Immature natural killer cell (primary cell): Measurements from ENCODE around the gene TOP2B. TPM values are rescaled to one million over a fixed set of nuclear protein-coding genes. Genes with fewer than 3 reads are reported as not detected.
A peak's percentile ranks its signal among the peaks of the same experiment; 100 is the strongest.

ENCODE experiments used
- DNase-seq, 3 donors: peaks; one replicate each; pipeline ENCODE4 v3.0.0; 2022; ENCODE audit warnings: mixed read lengths in 1 of 3
- H3K27ac Mint-ChIP-seq, 6 donors: one replicate each; pipeline ENCODE4 v1.8.0; 2020; ENCODE audit warnings: mixed read lengths in 6 of 6, mild to moderate bottlenecking in 5 of 6, inconsistent platforms in 4 of 6, moderate library complexity in 3 of 6
- H3K27me3 Mint-ChIP-seq, 3 donors: one replicate each; pipeline ENCODE4 v1.8.0; 2020 to 2021; ENCODE audit warnings: low read depth in 3 of 3, mild to moderate bottlenecking in 3 of 3, mixed read lengths in 3 of 3, moderate library complexity in 3 of 3, inconsistent platforms in 1 of 3
- H3K36me3 Mint-ChIP-seq, 3 donors: one replicate each; pipeline ENCODE4 v1.8.0; 2020; ENCODE audit warnings: mixed read lengths in 3 of 3, inconsistent platforms in 2 of 3, mild to moderate bottlenecking in 2 of 3
- H3K4me1 Mint-ChIP-seq, 2 donors: one replicate each; pipeline ENCODE4 v1.8.0; 2020; ENCODE audit warnings: inconsistent platforms in 2 of 2, mild to moderate bottlenecking in 2 of 2, mixed read lengths in 2 of 2, moderate library complexity in 1 of 2
- H3K4me3 Mint-ChIP-seq, 5 donors: one replicate each; pipeline ENCODE4 v1.8.0; 2020; ENCODE audit warnings: mild to moderate bottlenecking in 5 of 5, mixed read lengths in 5 of 5, inconsistent platforms in 3 of 5, moderate library complexity in 3 of 5
- H3K9me3 Mint-ChIP-seq, 6 donors: one replicate each; pipeline ENCODE4 v1.8.0; 2020; ENCODE audit warnings: mild to moderate bottlenecking in 6 of 6, mixed read lengths in 6 of 6, inconsistent platforms in 4 of 6, moderate library complexity in 3 of 6
- polyA plus RNA-seq, 3 donors: library from polyadenylated mRNA; unstranded; fragments of 300-500 nt; fragmentation: Illumina TruSeq; gene quantifications; one replicate each; pipeline ENCODE4 v1.2.3, GENCODE V29; 2021

The TOP2B gene
- 10 to 100 TPM; 31.8 to 84.5 (median 45.7) TPM for polyA plus RNA-seq

DNA sequence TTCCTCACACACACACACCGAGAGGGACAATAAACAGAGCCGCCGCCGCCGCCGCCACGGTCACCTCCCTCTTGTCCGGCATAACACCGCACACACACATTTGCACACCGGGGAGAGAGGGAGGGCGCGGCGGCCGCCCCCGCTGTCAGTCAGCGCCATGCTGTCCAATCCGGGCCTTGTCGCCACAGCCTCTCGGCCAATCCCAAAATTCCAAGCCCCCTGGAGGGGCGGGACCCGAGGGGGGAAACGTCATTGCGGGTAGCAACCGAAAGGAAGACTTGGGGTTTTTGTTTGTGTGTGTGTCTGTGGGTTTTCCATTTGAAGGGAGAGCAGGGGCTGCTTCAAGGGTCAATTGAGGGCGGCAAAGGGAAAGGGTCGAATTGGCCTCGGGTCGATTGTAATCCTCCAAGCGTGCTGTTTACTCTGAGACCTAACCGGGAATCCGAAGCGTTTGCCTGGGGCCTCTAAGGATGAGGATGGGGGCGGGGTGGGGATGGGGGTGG is at the start of gene TOP2B:
Gene TOP2B (minus strand): TSS at position 96 of the 503 bp plus-strand sequence. CDS start 610 bp downstream, outside the sequence.
- Mint-ChIP-seq H3K4me1 (peaks cover 48 to 62% of the 10 kb centered on the region in 2 donors), H3K27ac (peak within 1 kb of the TSS; percentile 97 to 100 (median 99)), H3K36me3 (peaks cover 0 to 3% (median 0%) of the 10 kb centered on the region in 3 donors), H3K27me3 (peaks cover 15 to 20% (median 16%) of the 10 kb centered on the region in 3 donors), H3K4me3 (peak within 1 kb of the TSS; percentile 92 to 100 (median 98)), H3K9me3 (no peaks in the 10 kb centered on the region)
- DNase-seq, result peak; percentile 96 to 98 (median 97)

DNA sequence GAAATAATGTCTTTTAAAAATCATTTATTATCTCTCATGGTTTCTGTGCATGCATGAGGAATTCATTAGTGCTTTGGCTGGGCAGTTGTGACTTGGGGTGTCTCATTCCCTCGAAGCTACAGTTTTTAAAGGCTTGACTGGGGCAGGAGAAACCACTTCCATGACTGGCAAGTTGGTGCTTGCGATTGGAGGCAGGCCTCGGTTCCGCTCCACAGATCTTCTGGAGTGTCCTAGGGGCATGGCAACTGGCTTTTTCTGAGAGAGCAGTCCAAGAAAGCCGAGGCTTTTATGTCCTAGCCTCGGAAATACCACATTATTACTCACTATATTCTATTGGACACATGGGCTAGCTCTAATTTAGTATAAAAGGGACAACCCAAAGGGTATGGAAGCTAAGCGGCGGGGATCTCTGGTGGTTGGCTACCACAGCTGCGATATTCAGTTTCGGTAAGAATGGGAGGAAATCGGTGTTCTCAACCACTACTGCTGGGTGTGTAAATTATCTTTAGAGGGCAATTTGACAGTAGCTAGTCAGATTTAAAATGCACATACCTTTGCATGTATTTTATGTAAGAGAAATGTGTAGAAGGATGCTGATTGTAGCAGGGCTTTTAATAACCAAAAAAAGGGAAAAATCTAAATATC is 48.8 kb upstream of the TOP2B start:
- Mint-ChIP-seq H3K4me3 (no peak overlapping the region), H3K36me3 (peaks cover 3 to 10% (median 7%) of the 10 kb centered on the region in 3 donors), H3K9me3 (no peaks in the 10 kb centered on the region), H3K4me1 (no peaks in the 10 kb centered on the region), H3K27ac (no peak overlapping the region), H3K27me3 (peaks cover 0 to 7% (median 0%) of the 10 kb centered on the region in 3 donors)
- no peak for DNase-seq

DNA sequence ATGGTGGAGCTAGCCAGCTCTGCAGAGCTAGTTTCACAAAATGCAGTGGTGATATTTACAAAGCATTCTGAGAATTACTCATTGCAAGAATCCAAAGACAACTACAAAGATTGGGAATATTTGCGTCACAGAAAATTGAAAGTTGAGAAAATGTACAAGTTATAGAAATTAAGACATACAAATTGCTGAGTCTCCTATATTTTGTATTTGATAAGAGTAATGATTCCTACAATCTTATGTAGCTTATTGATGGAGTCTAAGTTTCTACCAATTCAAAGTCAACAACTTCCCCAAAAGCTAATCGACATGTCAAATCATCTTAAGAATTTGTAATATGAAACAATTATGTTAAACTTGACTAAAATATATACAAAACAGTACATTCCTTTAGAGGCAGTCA is 46.4 kb upstream of the TOP2B start:
- Mint-ChIP-seq H3K4me3 (no peak overlapping the region), H3K36me3 (no peaks in the 10 kb centered on the region), H3K9me3 (no peaks in the 10 kb centered on the region), H3K27ac (no peak overlapping the region), H3K4me1 (no peaks in the 10 kb centered on the region), H3K27me3 (peaks cover 0 to 8% (median 4%) of the 10 kb centered on the region in 3 donors)
- no peak for DNase-seq

DNA sequence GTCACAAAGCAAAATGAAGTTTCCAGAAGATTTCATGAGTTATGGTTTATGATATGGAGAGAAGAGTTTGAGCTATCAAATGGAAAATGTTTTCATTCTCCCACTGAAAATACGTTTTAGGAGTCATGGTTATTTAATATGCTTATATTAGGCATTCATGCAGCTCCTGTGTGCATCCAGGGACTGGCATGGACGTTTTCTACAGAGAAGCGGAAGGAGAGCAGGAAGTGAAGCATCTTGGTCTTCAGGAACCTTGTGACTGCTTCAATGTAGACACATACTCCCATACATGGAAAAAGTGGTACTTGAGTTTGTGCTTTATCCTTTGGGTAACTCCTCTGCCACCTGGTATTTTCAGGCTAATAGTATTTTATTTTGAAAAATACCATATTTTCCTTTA is 43.3 kb upstream of the TOP2B start:
- no peaks in the 10 kb centered on the region for H3K4me1 Mint-ChIP-seq
- DNase-seq, result no peak
- no peaks in the 10 kb centered on the region for H3K36me3 Mint-ChIP-seq
- no peak overlapping the region for H3K4me3 Mint-ChIP-seq
- H3K27me3 Mint-ChIP-seq, result peaks cover 0 to 9% (median 8%) of the 10 kb centered on the region in 3 donors
- H3K27ac Mint-ChIP-seq, result no peak overlapping the region
- H3K9me3 Mint-ChIP-seq, result no peaks in the 10 kb centered on the region

DNA sequence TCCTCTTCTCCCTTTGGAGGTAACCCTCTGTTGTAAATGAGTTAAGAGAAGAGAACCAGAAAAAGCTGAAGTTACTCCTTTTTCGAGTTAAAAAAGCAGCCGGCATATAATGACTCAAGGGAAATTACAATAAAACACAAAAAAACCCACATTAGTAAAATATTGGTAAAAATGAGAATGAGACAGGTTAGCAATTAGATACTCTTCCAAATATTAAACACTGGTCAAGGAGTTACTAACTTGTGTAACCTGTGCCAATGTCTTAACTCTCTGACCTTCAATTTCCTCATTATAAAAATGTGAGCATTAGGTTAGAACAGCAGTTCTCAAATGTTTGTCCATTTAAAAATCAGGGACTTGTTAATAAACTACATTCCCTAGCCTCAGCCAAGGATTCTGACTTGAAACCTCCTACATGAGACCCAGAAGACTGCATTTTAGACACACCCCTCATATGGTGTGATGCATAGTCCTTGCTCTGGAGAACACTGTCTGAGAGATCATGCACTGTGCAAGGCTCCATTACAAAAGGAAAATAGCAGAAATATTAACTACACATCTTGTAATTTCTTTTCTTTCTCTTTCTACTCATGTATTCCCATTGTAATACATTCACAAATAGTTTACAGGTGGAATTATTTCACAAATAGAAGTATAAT is 42.7 kb upstream of the TOP2B start:
- Mint-ChIP-seq H3K4me1 (no peaks in the 10 kb centered on the region), H3K36me3 (no peaks in the 10 kb centered on the region), H3K27ac (no peak overlapping the region), H3K9me3 (no peaks in the 10 kb centered on the region), H3K4me3 (no peak overlapping the region), H3K27me3 (peaks cover 0 to 9% (median 8%) of the 10 kb centered on the region in 3 donors)
- no peak for DNase-seq

DNA sequence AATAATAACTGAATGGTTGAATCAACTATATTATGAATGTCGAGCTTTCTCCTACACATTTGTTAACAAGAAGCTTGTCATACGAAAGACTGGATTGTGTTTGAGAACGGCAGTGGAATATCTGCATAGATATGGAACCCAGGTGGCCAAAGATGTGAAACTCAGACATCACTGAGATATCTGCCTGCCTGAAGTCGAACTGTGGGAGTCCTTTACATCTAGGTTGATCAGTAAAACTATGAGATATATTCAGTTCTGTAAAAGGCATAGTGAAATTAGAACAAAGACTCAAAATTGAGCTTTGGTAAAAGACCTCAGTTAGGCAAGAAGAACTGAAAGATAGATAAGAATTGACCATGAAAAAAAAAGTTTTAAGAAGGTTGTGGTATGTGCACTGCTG is 41.5 kb upstream of the TOP2B start:
- H3K4me3 Mint-ChIP-seq, result no peak overlapping the region
- DNase-seq, result no peak

DNA sequence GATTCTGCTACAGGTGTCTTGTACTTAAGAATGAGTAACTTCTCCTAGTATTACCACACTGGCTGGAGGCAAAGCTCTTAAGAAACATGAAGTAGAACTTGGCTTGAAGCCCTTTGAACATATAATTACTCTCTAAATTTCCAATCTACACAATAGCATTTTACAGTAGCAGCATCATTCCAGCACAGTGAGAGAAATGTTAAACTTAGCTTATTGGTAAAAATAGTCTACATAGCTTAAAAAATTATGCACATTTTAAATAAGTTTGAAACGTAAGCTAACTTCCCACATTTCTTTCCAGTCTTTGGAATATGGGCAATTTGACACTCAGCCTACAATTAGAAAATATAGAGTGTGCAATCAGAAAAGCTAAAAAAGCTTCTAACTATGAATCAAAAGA is 32.8 kb upstream of the TOP2B start:
- Mint-ChIP-seq H3K4me3 (no peak overlapping the region), H3K4me1 (no peaks in the 10 kb centered on the region), H3K27ac (no peak overlapping the region), H3K9me3 (no peaks in the 10 kb centered on the region), H3K27me3 (peaks cover 0 to 4% (median 3%) of the 10 kb centered on the region in 3 donors), H3K36me3 (no peaks in the 10 kb centered on the region)
- DNase-seq, result no peak

More for the DNA sequence above, 41.5 kb upstream of the TOP2B start:
- Mint-ChIP-seq H3K36me3 (no peaks in the 10 kb centered on the region), H3K9me3 (no peaks in the 10 kb centered on the region), H3K27me3 (peaks cover under 1 to 9% (median 8%) of the 10 kb centered on the region in 3 donors), H3K4me1 (no peaks in the 10 kb centered on the region), H3K27ac (no peak overlapping the region)

DNA sequence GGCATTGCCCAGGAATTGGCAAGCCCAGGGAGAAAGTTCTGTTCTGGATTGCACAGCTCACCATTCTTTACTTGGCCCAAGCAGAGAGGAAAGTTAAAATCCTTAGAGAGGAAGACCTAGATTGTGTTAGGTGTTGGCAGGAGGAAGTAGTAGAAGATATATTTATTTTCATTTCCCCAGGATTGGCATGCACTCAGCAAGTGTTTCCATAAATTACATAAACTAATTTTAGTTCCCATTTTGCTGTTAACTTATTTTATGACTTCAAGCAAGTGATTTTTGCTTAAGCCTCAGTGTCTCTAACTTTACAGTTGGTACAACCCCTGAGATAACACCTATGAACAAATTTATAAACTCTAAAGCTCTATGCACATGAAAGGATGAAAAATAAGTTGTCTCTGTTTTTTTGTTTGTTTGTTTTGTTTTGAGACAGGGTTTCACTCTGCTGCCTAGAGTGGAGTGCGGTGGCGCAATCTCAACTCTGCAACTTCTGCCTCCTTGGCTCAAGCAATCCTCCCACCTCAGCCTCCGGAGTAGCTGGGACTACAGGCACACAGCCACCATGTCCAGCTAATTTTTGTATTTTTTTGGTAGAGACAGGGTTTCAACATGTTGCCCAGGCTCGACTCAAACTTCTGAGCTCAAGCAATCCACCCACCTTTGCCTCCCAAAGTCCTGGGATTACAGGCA is 31.2 kb upstream of the TOP2B start:
- H3K27ac Mint-ChIP-seq, result no peak overlapping the region
- peaks cover 2 to 3% (median 2%) of the 10 kb centered on the region in 3 donors for H3K27me3 Mint-ChIP-seq
- DNase-seq, result no peak
- no peaks in the 10 kb centered on the region for H3K36me3 Mint-ChIP-seq
- H3K4me1 Mint-ChIP-seq, result no peaks in the 10 kb centered on the region
- no peaks in the 10 kb centered on the region for H3K9me3 Mint-ChIP-seq
- H3K4me3 Mint-ChIP-seq, result no peak overlapping the region

- Mint-ChIP-seq H3K9me3 (no peaks in the 10 kb centered on the region), H3K4me1 (no peaks in the 10 kb centered on the region), H3K27ac (no peak overlapping the region), H3K4me3 (no peak overlapping the region), H3K36me3 (peaks cover 0 to 2% (median 0%) of the 10 kb centered on the region in 3 donors), H3K27me3 (peaks cover 2 to 4% (median 3%) of the 10 kb centered on the region in 3 donors)
- no peak for DNase-seq
Measured at GRCh38 chr3:25693238-25693637, 28.5 kb upstream of the TOP2B start.

DNA sequence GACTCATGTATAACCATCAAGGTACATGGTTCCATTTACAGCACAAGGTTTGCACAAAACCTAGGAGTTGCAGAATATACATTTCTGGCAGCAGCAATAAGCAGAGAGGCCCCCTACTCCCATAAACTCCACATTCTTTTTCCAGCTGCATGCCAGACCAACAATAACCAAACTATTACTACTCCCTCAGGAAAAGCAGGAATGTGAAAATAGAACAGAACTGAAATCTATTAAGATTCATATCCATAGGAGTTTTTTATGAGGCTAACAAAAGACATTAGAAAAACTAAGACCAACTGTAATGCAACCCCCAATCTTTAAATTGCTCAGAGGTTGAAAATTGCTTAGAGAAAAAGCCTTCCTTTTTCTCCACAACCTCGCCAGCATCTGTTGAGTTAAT is 27.6 kb upstream of the TOP2B start:
- peaks cover 3 to 5% (median 4%) of the 10 kb centered on the region in 3 donors for H3K27me3 Mint-ChIP-seq
- no peak overlapping the region for H3K4me3 Mint-ChIP-seq
- H3K4me1 Mint-ChIP-seq, result no peaks in the 10 kb centered on the region
- no peaks in the 10 kb centered on the region for H3K9me3 Mint-ChIP-seq
- no peak for DNase-seq
- peaks cover 0 to 3% (median 0%) of the 10 kb centered on the region in 3 donors for H3K36me3 Mint-ChIP-seq
- no peak overlapping the region for H3K27ac Mint-ChIP-seq

- no peaks in the 10 kb centered on the region for H3K9me3 Mint-ChIP-seq
- no peak overlapping the region for H3K27ac Mint-ChIP-seq
- peaks cover 0 to 3% (median 0%) of the 10 kb centered on the region in 3 donors for H3K36me3 Mint-ChIP-seq
- no peak overlapping the region for H3K4me3 Mint-ChIP-seq
- H3K27me3 Mint-ChIP-seq, result peaks cover 3 to 5% (median 4%) of the 10 kb centered on the region in 3 donors
- no peaks in the 10 kb centered on the region for H3K4me1 Mint-ChIP-seq
- no peak for DNase-seq
Measured at GRCh38 chr3:25690768-25691533, 26.2 kb upstream of the TOP2B start.

DNA sequence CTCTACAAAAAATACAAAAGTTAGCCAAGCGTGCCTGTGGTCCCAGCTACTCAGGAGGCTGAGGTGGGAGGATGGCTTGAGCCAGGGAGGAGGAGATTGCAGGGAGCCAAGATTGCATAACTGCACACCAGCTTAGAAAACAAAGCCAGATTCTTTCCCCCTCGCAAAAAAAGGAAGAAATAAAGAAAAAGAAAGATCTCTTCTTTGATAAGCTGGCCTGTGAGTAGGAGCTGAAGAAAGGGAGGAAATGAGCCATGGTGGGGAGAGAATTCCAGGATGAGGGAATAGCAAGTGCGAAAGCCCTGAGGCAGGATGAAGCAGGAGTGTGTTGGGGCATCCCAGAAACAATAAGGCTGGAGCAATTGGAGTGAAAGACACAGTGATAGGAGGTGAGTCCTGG is 24.5 kb upstream of the TOP2B start:
- Mint-ChIP-seq H3K9me3 (no peaks in the 10 kb centered on the region), H3K27ac (no peak overlapping the region), H3K4me1 (no peaks in the 10 kb centered on the region), H3K27me3 (peaks cover 3 to 5% (median 4%) of the 10 kb centered on the region in 3 donors), H3K4me3 (no peak overlapping the region), H3K36me3 (peaks cover 0 to 3% (median 0%) of the 10 kb centered on the region in 3 donors)
- no peak for DNase-seq

- Mint-ChIP-seq H3K27ac (no peak overlapping the region), H3K27me3 (peaks cover 0 to 5% (median 2%) of the 10 kb centered on the region in 3 donors), H3K9me3 (no peaks in the 10 kb centered on the region), H3K4me3 (no peak overlapping the region), H3K4me1 (no peaks in the 10 kb centered on the region), H3K36me3 (peaks cover 0 to 3% (median 0%) of the 10 kb centered on the region in 3 donors)
- no peak for DNase-seq
Measured at GRCh38 chr3:25687742-25688141, 23.0 kb upstream of the TOP2B start.
